Mucosa of rectum (tissue), 2 donors: ENCODE results near the gene SPPL3.

Experiments
- H3K27ac ChIP-seq, 2 donors: one replicate each; pipeline ENCODE4 v1.7.0; 2013; ENCODE audit warnings: inconsistent platforms in 2 of 2, low read depth in 2 of 2, low read length in 2 of 2
- H3K27me3 ChIP-seq, 2 donors: one replicate each; pipeline ENCODE4 v1.7.0; 2013; ENCODE audit warnings: low read length in 2 of 2; ENCODE audit not compliant: control insufficient read depth in 2 of 2, insufficient read depth in 2 of 2
- H3K36me3 ChIP-seq, 2 donors: one replicate each; pipeline ENCODE4 v1.7.0; 2013; ENCODE audit warnings: low read length in 2 of 2; ENCODE audit not compliant: control insufficient read depth in 2 of 2, insufficient read depth in 2 of 2
- H3K4me1 ChIP-seq, 2 donors: one replicate each; pipeline ENCODE4 v1.7.0; 2013; ENCODE audit warnings: low read length in 2 of 2, mild to moderate bottlenecking in 1 of 2; ENCODE audit not compliant: control insufficient read depth in 2 of 2, insufficient read depth in 2 of 2
- H3K4me3 ChIP-seq, 2 donors: one replicate each; pipeline ENCODE4 v1.7.0; 2013; ENCODE audit warnings: low read length in 2 of 2
- H3K9ac ChIP-seq, 2 donors: one replicate each; pipeline ENCODE4 v1.7.0; 2013; ENCODE audit warnings: low read length in 2 of 2, low read depth in 1 of 2, mild to moderate bottlenecking in 1 of 2
- H3K9me3 ChIP-seq, 2 donors: one replicate each; pipeline ENCODE4 v1.7.0; 2013; ENCODE audit warnings: low read length in 2 of 2; ENCODE audit not compliant: control insufficient read depth in 2 of 2
- donor health status: healthy.
- donor health status: Normal muscosa, but diverticular disease.

Gene SPPL3

GRCh38 chr12:120810021-120810420, 94.1 kb downstream of the SPPL3 start:
- peaks cover 0 to 4% of the 10 kb centered on the region in 2 donors for H3K36me3 ChIP-seq

GRCh38 chr12:120804428-120804827, 99.7 kb downstream of the SPPL3 start:
- H3K9me3 ChIP-seq, result no peaks in the 10 kb centered on the region
- no peaks in the 10 kb centered on the region for H3K36me3 ChIP-seq
- no peak overlapping the region for H3K4me3 ChIP-seq
- H3K27me3 ChIP-seq, result no peaks in the 10 kb centered on the region
- H3K27ac ChIP-seq, result no peak overlapping the region
- no peak overlapping the region for H3K9ac ChIP-seq
- no peaks in the 10 kb centered on the region for H3K4me1 ChIP-seq

More at GRCh38 chr12:120810021-120810420, 94.1 kb downstream of the SPPL3 start:
- no peaks in the 10 kb centered on the region for H3K4me1 ChIP-seq
- H3K27ac ChIP-seq, result no peak overlapping the region
- H3K4me3 ChIP-seq, result no peak overlapping the region
- no peak overlapping the region for H3K9ac ChIP-seq
- H3K9me3 ChIP-seq, result no peaks in the 10 kb centered on the region
- no peaks in the 10 kb centered on the region for H3K27me3 ChIP-seq

- Histone ChIP-seq H3K9ac (no peak overlapping the region), H3K9me3 (no peaks in the 10 kb centered on the region), H3K27ac (no peak overlapping the region), H3K27me3 (no peaks in the 10 kb centered on the region), H3K4me3 (no peak overlapping the region), H3K36me3 (no peaks in the 10 kb centered on the region), H3K4me1 (no peaks in the 10 kb centered on the region)
These were observed 103.0 kb downstream of the SPPL3 start for GRCh38 chr12:120801146-120801545.

GRCh38 chr12:120800665-120801064, 103.5 kb downstream of the SPPL3 start:
- Histone ChIP-seq H3K27ac (no peak overlapping the region), H3K9me3 (no peaks in the 10 kb centered on the region), H3K9ac (no peak overlapping the region), H3K36me3 (no peaks in the 10 kb centered on the region), H3K4me1 (no peaks in the 10 kb centered on the region), H3K4me3 (no peak overlapping the region), H3K27me3 (no peaks in the 10 kb centered on the region)

- Histone ChIP-seq H3K27ac (no peak overlapping the region), H3K4me3 (no peak overlapping the region), H3K9ac (no peak overlapping the region), H3K4me1 (no peaks in the 10 kb centered on the region), H3K27me3 (no peaks in the 10 kb centered on the region), H3K9me3 (no peaks in the 10 kb centered on the region), H3K36me3 (no peaks in the 10 kb centered on the region)
These were observed 104.7 kb downstream of the SPPL3 start for GRCh38 chr12:120799243-120800045.

- Histone ChIP-seq H3K27me3 (no peaks in the 10 kb centered on the region), H3K36me3 (no peaks in the 10 kb centered on the region), H3K4me3 (no peak overlapping the region), H3K27ac (no peak overlapping the region), H3K9ac (no peak overlapping the region), H3K9me3 (no peaks in the 10 kb centered on the region), H3K4me1 (no peaks in the 10 kb centered on the region)
These were observed 105.5 kb downstream of the SPPL3 start for GRCh38 chr12:120798696-120799095.

- no peaks in the 10 kb centered on the region for H3K4me1 ChIP-seq
- H3K9ac ChIP-seq, result no peak overlapping the region
- no peak overlapping the region for H3K27ac ChIP-seq
- no peaks in the 10 kb centered on the region for H3K36me3 ChIP-seq
- no peaks in the 10 kb centered on the region for H3K27me3 ChIP-seq
- no peak overlapping the region for H3K4me3 ChIP-seq
- H3K9me3 ChIP-seq, result no peaks in the 10 kb centered on the region
These were observed 106.2 kb downstream of the SPPL3 start for GRCh38 chr12:120797677-120798642.

- Histone ChIP-seq H3K27ac (no peak overlapping the region), H3K4me3 (no peak overlapping the region), H3K4me1 (peaks cover 3 to 5% of the 10 kb centered on the region in 2 donors), H3K36me3 (no peaks in the 10 kb centered on the region), H3K9ac (no peak overlapping the region), H3K9me3 (no peaks in the 10 kb centered on the region), H3K27me3 (no peaks in the 10 kb centered on the region)
These were observed 108.5 kb downstream of the SPPL3 start for GRCh38 chr12:120795441-120796178.

DNA sequence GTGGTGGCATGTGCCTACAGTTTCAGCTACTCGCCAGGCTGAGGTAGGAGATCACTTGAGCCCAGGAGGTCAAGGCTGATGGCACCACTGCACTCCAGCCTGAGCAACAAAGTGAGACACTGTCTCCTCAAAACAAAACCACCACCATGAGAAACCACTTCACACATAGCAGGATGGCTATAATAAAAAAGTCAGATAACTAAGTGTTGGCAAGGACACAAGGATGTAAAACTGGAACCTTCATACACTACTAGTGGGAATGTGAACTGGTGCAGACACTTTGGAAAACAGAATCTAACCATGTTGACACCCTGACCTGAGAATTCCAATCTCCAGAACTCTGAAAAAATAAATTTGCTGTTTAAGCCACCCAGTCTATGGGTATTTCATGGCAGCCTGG, 110.8 kb downstream of the SPPL3 start:
- H3K27me3 ChIP-seq, result no peaks in the 10 kb centered on the region
- H3K9ac ChIP-seq, result no peak overlapping the region
- H3K27ac ChIP-seq, result no peak overlapping the region
- H3K4me1 ChIP-seq, result peaks cover 3 to 5% of the 10 kb centered on the region in 2 donors
- peaks cover 0 to 4% of the 10 kb centered on the region in 2 donors for H3K36me3 ChIP-seq
- H3K9me3 ChIP-seq, result no peaks in the 10 kb centered on the region
- no peak overlapping the region for H3K4me3 ChIP-seq
